GM12874 (cell line): ENCODE data around the gene TCF23.

Experiments used
- CTCF ChIP-seq: IDR thresholded peaks from 2 replicates; pipeline ENCODE4 v1.5.1; 2011; ENCODE audit warnings: low read depth, mild to moderate bottlenecking, control low read depth, low read length, moderate library complexity; ENCODE audit not compliant: insufficient read depth

TCF23 gene

GRCh38 chr2:27143285-27143684, 5.5 kb upstream of the TCF23 start:
- TF ChIP-seq CTCF: no peak

- no peak for TF ChIP-seq CTCF
Measured at GRCh38 chr2:27145682-27146081, 3.1 kb upstream of the TCF23 start.

GRCh38 chr2:27147935-27148334, 869 bp upstream of the TCF23 start:
- no peak for TF ChIP-seq CTCF

- TF ChIP-seq CTCF: no peak
Measured at GRCh38 chr2:27149570-27150405, 984 bp downstream of the TCF23 start.

- no peak for TF ChIP-seq CTCF
Measured at GRCh38 chr2:27150639-27151230, 1.9 kb downstream of the TCF23 start.

- no peak for TF ChIP-seq CTCF
Measured at GRCh38 chr2:27152102-27152795, 3.4 kb downstream of the TCF23 start.

GRCh38 chr2:27152796-27153464, 4.1 kb downstream of the TCF23 start:
- TF ChIP-seq CTCF: no peak
